MM.1S (cell line): ENCODE results near the gene FPR1.

ENCODE experiments used
- DNase-seq: peaks from one replicate; pipeline ENCODE4 v3.0.0-alpha.2; 2015
- H2AFZ ChIP-seq: fragments of 300-600 bp; sonication (generic); 2 replicates; pipeline ENCODE4 v1.6.0; 2016; ENCODE audit warnings: antibody characterized with exemption, low read length
- H3F3A ChIP-seq: fragments of 300-600 bp; sonication (generic); 2 replicates; pipeline ENCODE4 v1.6.1; 2016; ENCODE audit warnings: mild to moderate bottlenecking, antibody characterized with exemption, low read length, moderate library complexity, mixed read lengths; ENCODE audit not compliant: insufficient read depth
- H3K27ac ChIP-seq: fragments of 300-600 bp; sonication (generic); 2 replicates; pipeline ENCODE4 v1.5.1; 2016; ENCODE audit warnings: mild to moderate bottlenecking, low read length
- H3K27me3 ChIP-seq: fragments of 300-600 bp; sonication (generic); replicated peaks from 2 replicates; pipeline ENCODE4 v1.6.0; 2016; ENCODE audit warnings: low read length; ENCODE audit not compliant: insufficient read depth
- H3K36me3 ChIP-seq: fragments of 300-600 bp; sonication (generic); replicated peaks from 2 replicates; pipeline ENCODE4 v1.6.1; 2016; ENCODE audit warnings: mild to moderate bottlenecking, low read length, mixed read lengths; ENCODE audit not compliant: insufficient read depth
- H3K4me1 ChIP-seq: fragments of 300-600 bp; sonication (generic); 2 replicates; pipeline ENCODE4 v1.6.1; 2016; ENCODE audit warnings: low read length, mixed read lengths
- H3K4me2 ChIP-seq: fragments of 300-600 bp; sonication (generic); 2 replicates; pipeline ENCODE4 v1.6.0; 2016; ENCODE audit warnings: low read depth, low read length
- H3K4me3 ChIP-seq: fragments of 300-600 bp; sonication (generic); 2 replicates; pipeline ENCODE4 v1.5.1; 2016; ENCODE audit warnings: low read length, mixed read lengths
- H3K79me2 ChIP-seq: fragments of 300-600 bp; sonication (generic); 2 replicates; pipeline ENCODE4 v1.6.1; 2016; ENCODE audit warnings: mixed run types, low read length, mixed read lengths
- H3K9ac ChIP-seq: fragments of 300-600 bp; sonication (generic); 2 replicates; pipeline ENCODE4 v1.6.1; 2016; ENCODE audit warnings: low read length, mixed read lengths
- H3K9me2 ChIP-seq: fragments of 300-600 bp; sonication (generic); replicated peaks from 2 replicates; pipeline ENCODE4 v1.6.1; 2016; ENCODE audit warnings: mild to moderate bottlenecking, low read length, mixed read lengths; ENCODE audit not compliant: insufficient read depth
- H3K9me3 ChIP-seq: fragments of 300-600 bp; sonication (generic); replicated peaks from 2 replicates; pipeline ENCODE4 v1.6.1; 2016; ENCODE audit warnings: mild to moderate bottlenecking, low read length, mixed read lengths; ENCODE audit not compliant: insufficient read depth
- H4K20me1 ChIP-seq: fragments of 300-600 bp; sonication (generic); 2 replicates; pipeline ENCODE4 v1.6.1; 2016; ENCODE audit warnings: mild to moderate bottlenecking, low read length, moderate library complexity, mixed read lengths; ENCODE audit not compliant: insufficient read depth
- CTCF ChIP-seq: fragments of 300-600 bp; sonication (generic); IDR thresholded peaks from 2 replicates; pipeline ENCODE4 v1.5.1; 2016; ENCODE audit warnings: antibody characterized with exemption, low read length, mixed read lengths
- EZH2 ChIP-seq: fragments of 300-600 bp; sonication (generic); optimal IDR thresholded peaks from 2 replicates; pipeline ENCODE3; 2017; ENCODE audit warnings: low read depth, mild to moderate bottlenecking, antibody characterized with exemption, low read length, mixed read lengths
- EZH2phosphoT487 ChIP-seq: fragments of 300-600 bp; sonication (generic); IDR thresholded peaks from 2 replicates; pipeline ENCODE4 v1.6.1; 2018; ENCODE audit warnings: antibody characterized with exemption, low read length

The FPR1 gene

DNA sequence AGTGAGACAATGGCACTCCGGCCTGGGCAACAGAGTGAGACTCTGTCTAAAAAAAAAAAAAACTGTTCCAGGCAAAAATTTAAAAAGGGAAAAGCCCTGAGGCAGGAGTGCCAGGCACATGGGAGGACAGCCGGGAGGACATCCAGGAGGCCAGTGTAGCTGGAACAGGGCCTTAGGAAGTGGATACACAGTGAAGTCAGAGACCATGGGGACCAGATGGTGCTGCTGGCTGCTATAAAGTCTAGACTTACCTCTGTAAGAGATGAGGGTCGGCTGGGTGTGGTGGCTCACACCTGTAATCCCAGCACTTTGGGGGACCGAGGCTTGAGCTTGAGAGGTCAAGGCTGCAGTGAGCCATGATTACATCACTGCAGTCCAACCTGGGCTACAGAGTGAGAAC is 42.9 kb downstream of the FPR1 start:
- TF ChIP-seq EZH2 (no peak), CTCF (no peak), EZH2phosphoT487 (no peak)
- Histone ChIP-seq H3K27ac (no peak overlapping the region), H3F3A (no peaks in the 10 kb centered on the region), H3K9me2 (no peaks in the 10 kb centered on the region), H3K9ac (no peak overlapping the region), H2AFZ (no peak overlapping the region), H3K36me3 (no peaks in the 10 kb centered on the region), H3K4me2 (no peak overlapping the region), H4K20me1 (no peaks in the 10 kb centered on the region), H3K79me2 (no peaks in the 10 kb centered on the region), H3K27me3 (no peaks in the 10 kb centered on the region), H3K9me3 (no peaks in the 10 kb centered on the region), H3K4me3 (no peak overlapping the region), H3K4me1 (no peaks in the 10 kb centered on the region)
- DNase-seq, result no peak

GRCh38 chr19:51706885-51707284 is 44.8 kb downstream of the FPR1 start:
- Histone ChIP-seq H3K4me2 (no peak overlapping the region), H3K27ac (no peak overlapping the region), H3K4me3 (no peak overlapping the region), H3K4me1 (no peaks in the 10 kb centered on the region), H3K9me3 (no peaks in the 10 kb centered on the region), H3F3A (no peaks in the 10 kb centered on the region), H4K20me1 (no peaks in the 10 kb centered on the region), H3K9me2 (no peaks in the 10 kb centered on the region), H3K27me3 (no peaks in the 10 kb centered on the region), H3K36me3 (no peaks in the 10 kb centered on the region), H3K9ac (no peak overlapping the region), H3K79me2 (no peaks in the 10 kb centered on the region), H2AFZ (no peak overlapping the region)
- no peak for TF ChIP-seq EZH2
- TF ChIP-seq CTCF, result no peak
- TF ChIP-seq EZH2phosphoT487, result no peak
- no peak for DNase-seq

GRCh38 chr19:51706296-51706695 is 45.4 kb downstream of the FPR1 start:
- Histone ChIP-seq H3K9me3 (no peaks in the 10 kb centered on the region), H3K36me3 (no peaks in the 10 kb centered on the region), H3K4me2 (no peak overlapping the region), H3F3A (no peaks in the 10 kb centered on the region), H3K27ac (no peak overlapping the region), H3K4me3 (no peak overlapping the region), H3K79me2 (no peaks in the 10 kb centered on the region), H4K20me1 (no peaks in the 10 kb centered on the region), H3K9ac (no peak overlapping the region), H2AFZ (no peak overlapping the region), H3K9me2 (no peaks in the 10 kb centered on the region), H3K4me1 (no peaks in the 10 kb centered on the region), H3K27me3 (no peaks in the 10 kb centered on the region)
- no peak for TF ChIP-seq EZH2
- no peak for TF ChIP-seq EZH2phosphoT487
- TF ChIP-seq CTCF, result no peak
- no peak for DNase-seq

- Histone ChIP-seq H3K4me3 (no peak overlapping the region), H3F3A (no peaks in the 10 kb centered on the region), H4K20me1 (no peaks in the 10 kb centered on the region), H3K79me2 (no peaks in the 10 kb centered on the region), H3K4me1 (no peaks in the 10 kb centered on the region), H3K27ac (no peak overlapping the region), H3K9me2 (no peaks in the 10 kb centered on the region), H3K27me3 (no peaks in the 10 kb centered on the region), H3K4me2 (no peak overlapping the region), H3K9me3 (no peaks in the 10 kb centered on the region), H3K36me3 (no peaks in the 10 kb centered on the region), H3K9ac (no peak overlapping the region), H2AFZ (no peak overlapping the region)
- TF ChIP-seq CTCF (no peak), EZH2phosphoT487 (no peak), EZH2 (no peak)
- no peak for DNase-seq
These were observed 47.1 kb downstream of the FPR1 start for GRCh38 chr19:51704626-51705025.
